Activated CD4-positive, alpha-beta T cell treated with anti-CD3 and anti-CD28 coated beads for 36 hours (primary cell): Measurements from ENCODE around the gene KATNBL1. TPM values are rescaled to one million over a fixed set of nuclear protein-coding genes. Genes with fewer than 3 reads are reported as not detected.

Source experiments
- ATAC-seq: fragments of 200-7000 bp; cut with Tn5 transposase; one replicate; pipeline ENCODE4 v1.10.0; 2021; ENCODE audit warnings: mild to moderate bottlenecking, moderate library complexity
- CTCF ChIA-PET: fragments of 350-600 bp; sonication (Branson Sonifier 250); formaldehyde crosslinking; loops from one replicate; lab custom pipeline; 2021; ENCODE audit warnings: antibody characterized with exemption; lab: Charles Lee
- POLR2A ChIA-PET: fragments of 350-600 bp; sonication (Branson Sonifier 250); formaldehyde crosslinking; loops from one replicate; lab custom pipeline; 2021; ENCODE audit warnings: antibody characterized with exemption, inconsistent platforms; lab: Charles Lee
- DNase-seq: peaks from one replicate; pipeline ENCODE4 v3.0.0-alpha.2; 2020
- H3K27ac Mint-ChIP-seq: one replicate; pipeline ENCODE4 v1.8.0; 2021; ENCODE audit warnings: mixed read lengths
- H3K27me3 Mint-ChIP-seq: one replicate; pipeline ENCODE4 v1.8.0; 2021; ENCODE audit warnings: mixed read lengths
- H3K36me3 Mint-ChIP-seq: one replicate; pipeline ENCODE4 v1.8.0; 2021; ENCODE audit warnings: low read depth, mixed read lengths
- H3K4me1 Mint-ChIP-seq: one replicate; pipeline ENCODE4 v1.8.0; 2021; ENCODE audit warnings: mixed read lengths
- H3K4me3 Mint-ChIP-seq: one replicate; pipeline ENCODE4 v1.8.0; 2021; ENCODE audit warnings: mild to moderate bottlenecking, moderate library complexity, mixed read lengths
- H3K9me3 Mint-ChIP-seq: one replicate; pipeline ENCODE4 v1.8.0; 2021; ENCODE audit warnings: low read depth, mixed read lengths
- intact Hi-C, 2 experiments: fragments of 100-400 bp; cut with DNase I in 1 of 2; cut with micrococcal nuclease in 1 of 2; formaldehyde crosslinking; loops; one replicate each; pipeline versions ENCODE4 v1.14.2 to v1.15.1; 2022 to 2024; cut with DNase I, micrococcal nuclease
- total RNA-seq, 2 experiments: library from RNA; stranded (reverse); gene quantifications; one replicate each; pipeline ENCODE4 v1.2.3, GENCODE V29; 2021

KATNBL1 gene, protein sequence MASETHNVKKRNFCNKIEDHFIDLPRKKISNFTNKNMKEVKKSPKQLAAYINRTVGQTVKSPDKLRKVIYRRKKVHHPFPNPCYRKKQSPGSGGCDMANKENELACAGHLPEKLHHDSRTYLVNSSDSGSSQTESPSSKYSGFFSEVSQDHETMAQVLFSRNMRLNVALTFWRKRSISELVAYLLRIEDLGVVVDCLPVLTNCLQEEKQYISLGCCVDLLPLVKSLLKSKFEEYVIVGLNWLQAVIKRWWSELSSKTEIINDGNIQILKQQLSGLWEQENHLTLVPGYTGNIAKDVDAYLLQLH
- 10 to 100 TPM; 45.0 to 47.5 TPM for total RNA-seq

DNA sequence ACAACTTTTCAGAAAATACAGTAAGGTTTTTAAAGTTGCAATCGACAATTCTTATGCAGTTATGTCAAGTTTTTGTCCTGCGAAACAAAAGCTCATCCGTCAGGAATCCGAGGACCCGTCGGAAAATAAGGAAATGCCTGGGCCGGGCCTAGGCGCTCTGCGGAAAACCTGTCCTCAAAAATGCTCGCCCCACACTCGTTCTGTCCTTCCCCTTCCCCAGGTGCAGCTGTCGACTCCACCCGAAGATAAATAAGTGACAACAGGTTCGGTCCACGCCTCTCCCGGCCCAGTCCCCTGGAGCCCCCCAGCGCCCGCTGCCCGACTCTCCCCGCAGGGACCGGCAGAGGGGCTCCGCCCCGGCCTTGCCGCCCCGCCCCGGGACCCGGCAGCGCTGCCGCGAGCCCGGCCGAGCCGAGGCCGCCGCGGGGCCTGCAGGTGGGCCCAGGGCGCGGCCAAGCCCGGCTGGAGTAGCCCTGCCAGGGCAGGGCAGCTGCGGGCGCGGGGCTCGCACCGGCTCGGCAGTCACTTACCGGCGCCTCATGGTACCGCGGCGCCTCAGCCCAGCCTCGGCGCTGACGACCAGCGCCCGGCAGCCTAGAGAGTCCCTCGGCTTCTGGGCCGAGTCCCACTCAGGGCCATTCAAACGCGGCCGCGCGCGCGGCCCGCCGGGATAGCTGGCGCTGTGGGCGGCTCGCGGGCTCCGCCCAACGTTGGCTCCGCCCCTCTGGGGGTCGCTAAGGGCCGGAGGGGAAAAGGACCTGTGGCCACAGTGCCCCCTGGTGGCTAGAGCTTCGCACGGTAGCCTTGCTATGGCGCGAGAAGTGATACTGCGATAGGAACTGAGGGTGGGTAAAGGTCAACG is at the start of gene KATNBL1:
TSS of gene KATNBL1 (minus strand) at position 676 of the 862 bp plus-strand sequence. CDS start 46,420 bp downstream, outside the sequence.
- ATAC-seq: peak; percentile 94
- CTCF ChIA-PET: interaction anchor here (0.6 to 3.0 kb wide), 28 partner anchors 10 to 540 kb away, joined by 3 to 33 read pairs (median 4); partner anchors contain the start of genes EMC7, LPCAT4, PGBD4 and SLC12A6

DNA sequence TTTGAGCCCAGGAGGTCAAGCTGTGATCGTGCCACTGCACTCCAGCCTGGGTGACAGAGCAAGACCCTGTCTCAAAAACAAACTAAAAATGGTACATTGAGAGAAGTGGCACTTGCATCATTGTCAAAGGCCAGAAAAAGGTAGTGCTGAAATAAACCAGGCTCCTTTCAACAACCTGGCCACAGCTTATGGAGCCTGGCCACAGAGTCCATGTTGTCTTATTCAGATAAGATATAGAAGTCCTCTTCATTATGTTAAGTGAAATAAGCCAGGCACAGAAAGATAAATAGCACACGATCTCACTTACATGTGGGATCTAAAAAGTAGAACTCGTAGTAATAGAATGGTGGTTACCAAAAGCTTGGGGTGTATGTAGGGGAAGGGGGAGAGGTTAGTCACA is 49.7 kb upstream of the KATNBL1 start:
- intact Hi-C loops: no loop called here
- Mint-ChIP-seq H3K27ac (no peak overlapping the region), H3K27me3 (no peaks in the 10 kb centered on the region), H3K4me3 (no peak overlapping the region), H3K9me3 (no peaks in the 10 kb centered on the region), H3K4me1 (peaks cover 3% of the 10 kb centered on the region), H3K36me3 (peaks cover 13% of the 10 kb centered on the region)
- ChIA-PET CTCF (interaction anchor here (1.2 to 1.9 kb wide), 2 partner anchors 18 to 523 kb away, joined by 3 to 8 read pairs; no protein-coding TSS in a partner anchor), POLR2A (interaction anchor here (0.5 kb wide), 1 partner anchor 68 kb away, joined by 8 read pairs; no protein-coding TSS in a partner anchor)
- ATAC-seq: no peak
- DNase-seq: no peak

More for the DNA sequence above, at the start of gene KATNBL1:
- intact Hi-C loops: loop anchor here (1.0 to 10.0 kb wide), 12 partner anchors 15 to 1335 kb away; partner anchors contain the start of genes LPCAT4 (in 2 of the 2), AVEN (in 1 of the 2), DPH6 (in 1 of the 2) and EMC7 (in 1 of the 2)
- H3K4me1 Mint-ChIP-seq: peaks cover 32% of the 10 kb centered on the region
- POLR2A ChIA-PET: interaction anchor here (0.6 to 1.0 kb wide), 3 partner anchors 100 to 128 kb away, joined by 3 to 5 read pairs (median 4); partner anchors contain the start of gene SLC12A6
- H3K36me3 Mint-ChIP-seq: peaks cover 12% of the 10 kb centered on the region
- peak; percentile 99 for DNase-seq
- no peaks in the 10 kb centered on the region for H3K27me3 Mint-ChIP-seq
- no peaks in the 10 kb centered on the region for H3K9me3 Mint-ChIP-seq
- peak within 1 kb of the TSS; percentile 89 for H3K4me3 Mint-ChIP-seq
- peak within 1 kb of the TSS; percentile 80 for H3K27ac Mint-ChIP-seq

DNA sequence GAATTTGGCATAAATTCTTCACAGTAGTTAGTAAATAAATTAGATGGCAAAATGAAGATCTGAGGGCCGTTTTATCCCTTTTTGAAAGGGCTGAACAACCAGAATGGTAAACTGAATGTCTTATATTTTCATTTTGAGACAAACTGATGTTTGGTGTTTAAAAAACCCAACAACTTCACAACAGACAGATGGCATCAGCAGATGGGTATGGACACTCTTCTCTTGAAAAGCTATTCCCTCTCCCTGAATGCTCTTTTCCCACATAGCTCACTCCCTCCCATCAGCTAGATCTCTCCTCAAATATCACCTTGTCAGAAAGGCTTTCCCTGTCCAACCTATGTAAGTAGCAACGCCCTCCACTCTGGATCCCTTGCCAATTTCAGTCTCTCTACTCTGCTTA is 48.3 kb upstream of the KATNBL1 start:
- ATAC-seq (no peak), DNase-seq (no peak)
- Mint-ChIP-seq H3K9me3 (no peaks in the 10 kb centered on the region), H3K4me3 (no peak overlapping the region), H3K4me1 (no peaks in the 10 kb centered on the region), H3K27ac (peak overlapping the region; percentile 3), H3K36me3 (peaks cover 22% of the 10 kb centered on the region), H3K27me3 (no peaks in the 10 kb centered on the region)
- intact Hi-C loops: no loop called here
- ChIA-PET CTCF (interaction anchor here (0.7 to 1.0 kb wide), 4 partner anchors 17 to 610 kb away, joined by 3 to 5 read pairs (median 3); no protein-coding TSS in a partner anchor), POLR2A (no interaction called here)

- DNase-seq (no peak), ATAC-seq (no peak)
- Mint-ChIP-seq H3K4me3 (no peak overlapping the region), H3K27ac (peak overlapping the region; percentile 58), H3K9me3 (no peaks in the 10 kb centered on the region), H3K36me3 (peaks cover 34% of the 10 kb centered on the region), H3K27me3 (no peaks in the 10 kb centered on the region), H3K4me1 (peaks cover 6% of the 10 kb centered on the region)
- POLR2A ChIA-PET: no interaction called here
- intact Hi-C loops: no loop called here
- CTCF ChIA-PET: interaction anchor here (0.7 to 1.7 kb wide), 2 partner anchors 9 to 11 kb away, joined by 3 to 6 read pairs; no protein-coding TSS in a partner anchor
Measured at GRCh38 chr15:34252545-34252944, 42.6 kb upstream of the KATNBL1 start.

DNA sequence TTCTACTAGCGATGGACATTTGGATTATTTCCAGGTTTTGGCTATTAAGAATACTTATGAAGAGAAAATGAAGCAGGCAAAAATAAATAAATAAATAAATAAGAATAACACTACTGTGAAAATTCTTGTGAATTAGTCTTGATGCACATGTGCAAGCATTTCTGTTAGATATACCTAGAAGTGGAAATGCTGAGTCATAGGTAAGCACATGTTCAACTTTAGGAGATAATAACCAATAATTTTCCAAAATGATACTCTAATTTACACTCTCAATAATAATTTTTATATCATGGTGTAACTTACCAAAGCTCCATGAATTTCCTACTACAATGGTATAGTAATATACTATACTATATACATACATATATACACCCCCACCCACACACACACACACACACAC is 38.3 kb upstream of the KATNBL1 start:
- POLR2A ChIA-PET: no interaction called here

DNA sequence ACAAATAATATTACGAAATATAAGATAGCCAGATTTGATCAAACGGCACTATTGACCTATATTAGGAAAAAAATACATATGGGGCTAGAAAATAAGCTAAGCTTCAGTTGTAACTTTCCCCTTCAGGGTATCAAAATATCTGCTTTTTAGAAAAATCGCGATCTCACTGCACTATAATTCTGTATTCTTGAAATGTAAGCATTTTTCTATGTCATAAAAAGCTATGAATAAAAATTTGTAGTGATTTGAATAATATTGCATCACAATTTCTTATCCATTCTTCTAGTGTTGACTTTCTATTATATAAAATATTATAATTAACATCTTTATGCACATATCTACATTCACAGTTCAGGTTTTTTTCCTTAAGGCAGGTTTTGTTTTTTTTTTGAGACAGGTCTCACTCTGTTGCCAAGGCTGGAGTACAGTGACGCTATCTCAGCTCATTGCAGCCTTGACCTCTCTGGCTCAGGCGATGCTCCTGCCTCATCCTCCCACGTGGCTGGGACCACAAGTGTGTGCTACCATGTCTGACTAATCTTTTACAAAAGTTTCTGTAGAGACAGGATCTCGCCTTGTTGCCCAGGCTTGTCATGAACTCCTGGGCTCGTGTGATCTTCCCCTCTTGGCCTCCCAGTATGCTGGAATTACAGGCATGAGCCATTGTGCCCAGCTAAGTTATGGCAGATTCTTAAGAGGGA is 36.5 kb upstream of the KATNBL1 start:
- intact Hi-C loops: no loop called here
- no peak overlapping the region for H3K4me3 Mint-ChIP-seq
- H3K36me3 Mint-ChIP-seq: peaks cover 16% of the 10 kb centered on the region
- ATAC-seq: peak; percentile 72
- H3K27me3 Mint-ChIP-seq: no peaks in the 10 kb centered on the region
- ChIA-PET CTCF (interaction anchor here (0.6 to 1.6 kb wide), 2 partner anchors 38 to 508 kb away, joined by 3 to 4 read pairs; no protein-coding TSS in a partner anchor), POLR2A (no interaction called here)
- H3K27ac Mint-ChIP-seq: peak overlapping the region; percentile 76
- H3K4me1 Mint-ChIP-seq: peaks cover 19% of the 10 kb centered on the region
- peak; percentile 45 for DNase-seq
- H3K9me3 Mint-ChIP-seq: no peaks in the 10 kb centered on the region

More for the DNA sequence above, 38.3 kb upstream of the KATNBL1 start:
- DNase-seq (no peak), ATAC-seq (no peak)
- peaks cover 13% of the 10 kb centered on the region for H3K4me1 Mint-ChIP-seq
- no peak overlapping the region for H3K27ac Mint-ChIP-seq
- no peak overlapping the region for H3K4me3 Mint-ChIP-seq
- peaks cover 19% of the 10 kb centered on the region for H3K36me3 Mint-ChIP-seq
- no peaks in the 10 kb centered on the region for H3K27me3 Mint-ChIP-seq
- no peaks in the 10 kb centered on the region for H3K9me3 Mint-ChIP-seq
- CTCF ChIA-PET: interaction anchor here (1.6 kb wide), 1 partner anchor 9 kb away, joined by 3 read pairs; no protein-coding TSS in a partner anchor
- intact Hi-C loops: no loop called here

DNA sequence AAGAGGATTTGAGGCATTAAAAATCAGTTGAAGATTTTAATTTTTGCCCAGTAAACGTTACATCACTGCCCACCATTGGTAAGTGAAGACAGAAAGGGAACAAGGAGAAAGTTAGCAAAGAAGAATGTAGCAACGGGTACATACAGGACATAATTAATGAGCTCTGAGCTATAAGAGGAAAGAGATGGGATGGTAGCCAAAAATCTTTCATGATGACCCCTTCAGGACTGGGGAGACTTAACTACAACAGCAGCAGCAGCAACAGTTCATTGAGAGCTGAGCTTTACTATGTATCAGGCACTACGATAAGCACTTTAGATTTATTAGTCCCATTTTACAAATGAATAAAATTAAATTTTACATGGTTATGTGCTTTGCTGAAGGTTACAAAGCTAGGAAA is 33.3 kb upstream of the KATNBL1 start:
- CTCF ChIA-PET: interaction anchor here (0.8 to 3.1 kb wide), 6 partner anchors 23 to 124 kb away, joined by 3 to 28 read pairs (median 4); partner anchors contain the start of genes LPCAT4 and SLC12A6
- no peak for ATAC-seq

DNA sequence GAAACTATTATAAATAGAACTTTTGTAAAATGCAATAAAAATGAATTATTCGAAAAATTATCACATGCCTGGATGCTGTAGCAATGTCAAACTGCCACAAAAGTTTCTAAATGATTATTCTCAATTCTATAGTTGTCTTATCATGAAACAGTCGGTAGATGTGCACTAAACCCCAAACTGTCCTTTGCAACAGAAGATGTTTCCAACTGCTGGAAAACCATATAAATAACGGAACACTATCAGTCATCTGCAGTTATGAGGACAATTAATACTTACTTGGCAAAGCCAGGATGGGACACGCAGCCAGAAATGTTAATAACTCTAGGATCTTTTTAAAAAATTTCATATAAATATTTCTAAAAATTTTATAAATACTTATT is 32.4 kb upstream of the KATNBL1 start:
- intact Hi-C loops: no loop called here
- DNase-seq (no peak), ATAC-seq (no peak)
- H3K27ac Mint-ChIP-seq: peak overlapping the region; percentile 12
- no peaks in the 10 kb centered on the region for H3K27me3 Mint-ChIP-seq
- H3K4me1 Mint-ChIP-seq: peaks cover 36% of the 10 kb centered on the region
- ChIA-PET CTCF (interaction anchor here (0.8 to 3.1 kb wide), 17 partner anchors 8 to 345 kb away, joined by 3 to 28 read pairs (median 7); partner anchors contain the start of genes LPCAT4, NOP10, NUTM1 and SLC12A6), POLR2A (no interaction called here)
- H3K9me3 Mint-ChIP-seq: no peaks in the 10 kb centered on the region
- no peak overlapping the region for H3K4me3 Mint-ChIP-seq
- peaks cover 18% of the 10 kb centered on the region for H3K36me3 Mint-ChIP-seq

More for the DNA sequence above, 33.3 kb upstream of the KATNBL1 start:
- Mint-ChIP-seq H3K4me1 (peaks cover 39% of the 10 kb centered on the region), H3K9me3 (no peaks in the 10 kb centered on the region), H3K27me3 (no peaks in the 10 kb centered on the region), H3K36me3 (peaks cover 18% of the 10 kb centered on the region), H3K4me3 (no peak overlapping the region), H3K27ac (no peak overlapping the region)
- POLR2A ChIA-PET: interaction anchor here (0.6 kb wide), 1 partner anchor 12 kb away, joined by 3 read pairs; no protein-coding TSS in a partner anchor
- intact Hi-C loops: no loop called here
- no peak for DNase-seq

- CTCF ChIA-PET: interaction anchor here (0.6 to 3.1 kb wide), 30 partner anchors 9 to 1410 kb away, joined by 3 to 28 read pairs (median 6); partner anchors contain the start of genes LPCAT4, NOP10, NUTM1 and SLC12A6
- ATAC-seq: peak; percentile 68
- H3K4me1 Mint-ChIP-seq: peaks cover 33% of the 10 kb centered on the region
- no peaks in the 10 kb centered on the region for H3K9me3 Mint-ChIP-seq
- peak; percentile 35 for DNase-seq
- POLR2A ChIA-PET: interaction anchor here (0.7 to 1.0 kb wide), 2 partner anchors 7 to 91 kb away, joined by 4 to 5 read pairs; no protein-coding TSS in a partner anchor
- H3K27ac Mint-ChIP-seq: peak overlapping the region; percentile 39
- peaks cover 22% of the 10 kb centered on the region for H3K36me3 Mint-ChIP-seq
- H3K27me3 Mint-ChIP-seq: no peaks in the 10 kb centered on the region
- intact Hi-C loops: loop anchor here (1.0 to 2.0 kb wide), 3 partner anchors 93 to 347 kb away; partner anchors contain the start of gene LPCAT4 (in 2 of the 2)
- no peak overlapping the region for H3K4me3 Mint-ChIP-seq
Measured at GRCh38 chr15:34241376-34242330, 31.8 kb upstream of the KATNBL1 start.
